ENCODE data around the gene MYEF2.

MYEF2 gene

GRCh38 chr15:48145923-48146322 is 32.2 kb downstream of the MYEF2 start:
- no peak for DNase-seq (ENCODE audit: low read depth in 2 of 2, low spot score in 1 of 2)

GRCh38 chr15:48144889-48145288 is 33.2 kb downstream of the MYEF2 start:
- no peak for DNase-seq (ENCODE audit: low read depth in 2 of 2, low spot score in 1 of 2)

- no peak for DNase-seq (ENCODE audit: low read depth in 2 of 2, low spot score in 1 of 2)
Observed at GRCh38 chr15:48143856-48144255, 34.2 kb downstream of the MYEF2 start.

GRCh38 chr15:48132874-48133273 is 45.2 kb downstream of the MYEF2 start:
- DNase-seq (ENCODE audit: low read depth in 2 of 2, low spot score in 1 of 2), result no peak

GRCh38 chr15:48131324-48131723 is 46.8 kb downstream of the MYEF2 start:
- no peak for DNase-seq (ENCODE audit: low read depth in 2 of 2, low spot score in 1 of 2)

GRCh38 chr15:48126667-48127355 is 51.3 kb downstream of the MYEF2 start:
- DNase-seq (ENCODE audit: low read depth in 2 of 2, low spot score in 1 of 2), result no peak

GRCh38 chr15:48121849-48122248 is 56.2 kb downstream of the MYEF2 start:
- no peak for DNase-seq (ENCODE audit: low read depth in 2 of 2, low spot score in 1 of 2)

- no peak for DNase-seq (ENCODE audit: low read depth in 2 of 2, low spot score in 1 of 2)
Observed at GRCh38 chr15:48120745-48121144, 57.4 kb downstream of the MYEF2 start, which contains the start of gene SLC24A5. SLC24A5 (plus strand) TSS chr15:48120990; CDS start chr15:48121045, 55 bp downstream.

GRCh38 chr15:48119277-48119676 is 58.8 kb downstream of the MYEF2 start:
- DNase-seq (ENCODE audit: low read depth in 2 of 2, low spot score in 1 of 2), result no peak

- no peak for DNase-seq (ENCODE audit: low read depth in 2 of 2, low spot score in 1 of 2)
Observed at GRCh38 chr15:48112242-48112641, 65.9 kb downstream of the MYEF2 start.

- DNase-seq (ENCODE audit: low read depth in 2 of 2, low spot score in 1 of 2), result no peak
Observed at GRCh38 chr15:48109856-48110531, 68.1 kb downstream of the MYEF2 start.

- DNase-seq (ENCODE audit: low read depth in 2 of 2, low spot score in 1 of 2), result no peak
Observed at GRCh38 chr15:48109212-48109611, 68.9 kb downstream of the MYEF2 start.

- DNase-seq (ENCODE audit: low read depth in 2 of 2, low spot score in 1 of 2), result no peak
Observed at GRCh38 chr15:48105936-48106335, 72.2 kb downstream of the MYEF2 start.

GRCh38 chr15:48103647-48104046 is 74.4 kb downstream of the MYEF2 start:
- DNase-seq (ENCODE audit: low read depth in 2 of 2, low spot score in 1 of 2), result no peak

GRCh38 chr15:48102167-48102566 is 75.9 kb downstream of the MYEF2 start:
- no peak for DNase-seq (ENCODE audit: low read depth in 2 of 2, low spot score in 1 of 2)

GRCh38 chr15:48101376-48101961 is 76.6 kb downstream of the MYEF2 start:
- DNase-seq (ENCODE audit: low read depth in 2 of 2, low spot score in 1 of 2), result no peak

GRCh38 chr15:48097264-48097663 is 80.8 kb downstream of the MYEF2 start:
- no peak for DNase-seq (ENCODE audit: low read depth in 2 of 2, low spot score in 1 of 2)

- DNase-seq (ENCODE audit: low read depth in 2 of 2, low spot score in 1 of 2), result no peak
Observed at GRCh38 chr15:48096813-48097212, 81.3 kb downstream of the MYEF2 start.

GRCh38 chr15:48096355-48096786 is 81.7 kb downstream of the MYEF2 start:
- DNase-seq (ENCODE audit: low read depth in 2 of 2, low spot score in 1 of 2), result no peak

- no peak for DNase-seq (ENCODE audit: low read depth in 2 of 2, low spot score in 1 of 2)
Observed at GRCh38 chr15:48091522-48091921, 86.6 kb downstream of the MYEF2 start.

GRCh38 chr15:48090666-48091065 is 87.4 kb downstream of the MYEF2 start:
- no peak for DNase-seq (ENCODE audit: low read depth in 2 of 2, low spot score in 1 of 2)

GRCh38 chr15:48090115-48090514 is 88.0 kb downstream of the MYEF2 start:
- no peak for DNase-seq (ENCODE audit: low read depth in 2 of 2, low spot score in 1 of 2)
